ENCODE results near the gene NUDT3.
"Not testable (repeated sequence)": the region's sequence is repeated elsewhere in the genome, so short reads cannot be mapped to it uniquely, and the experiment has no call there.

DNA sequence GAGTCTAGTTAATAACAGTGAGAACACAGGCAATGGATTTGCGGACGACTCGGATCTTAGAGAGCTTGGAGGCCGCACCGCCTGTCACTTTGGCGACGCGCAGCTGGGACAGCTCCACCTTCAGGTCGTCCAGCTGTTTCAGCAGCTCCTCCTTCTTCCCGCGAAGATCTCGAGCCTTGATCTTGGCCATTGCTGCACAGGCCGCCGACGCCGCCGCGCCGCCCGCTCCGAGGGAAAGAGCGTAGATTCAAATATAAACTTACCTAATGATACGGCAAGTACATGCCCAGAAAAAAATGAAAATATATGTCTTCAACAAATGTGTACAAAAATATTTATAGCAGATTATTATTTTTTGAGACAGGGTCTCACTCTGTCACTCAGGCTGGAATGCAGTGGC is 129.0 kb downstream of the NUDT3 start:
- not testable (repeated sequence) for TF ChIP-seq EGR1 (IDR thresholded peaks at IDR 0.05; ENCODE audit: low read depth in 2 of 2); YY1 (IDR thresholded peaks at IDR 0.05)
- TF ChIP-seq, protein P1, sequence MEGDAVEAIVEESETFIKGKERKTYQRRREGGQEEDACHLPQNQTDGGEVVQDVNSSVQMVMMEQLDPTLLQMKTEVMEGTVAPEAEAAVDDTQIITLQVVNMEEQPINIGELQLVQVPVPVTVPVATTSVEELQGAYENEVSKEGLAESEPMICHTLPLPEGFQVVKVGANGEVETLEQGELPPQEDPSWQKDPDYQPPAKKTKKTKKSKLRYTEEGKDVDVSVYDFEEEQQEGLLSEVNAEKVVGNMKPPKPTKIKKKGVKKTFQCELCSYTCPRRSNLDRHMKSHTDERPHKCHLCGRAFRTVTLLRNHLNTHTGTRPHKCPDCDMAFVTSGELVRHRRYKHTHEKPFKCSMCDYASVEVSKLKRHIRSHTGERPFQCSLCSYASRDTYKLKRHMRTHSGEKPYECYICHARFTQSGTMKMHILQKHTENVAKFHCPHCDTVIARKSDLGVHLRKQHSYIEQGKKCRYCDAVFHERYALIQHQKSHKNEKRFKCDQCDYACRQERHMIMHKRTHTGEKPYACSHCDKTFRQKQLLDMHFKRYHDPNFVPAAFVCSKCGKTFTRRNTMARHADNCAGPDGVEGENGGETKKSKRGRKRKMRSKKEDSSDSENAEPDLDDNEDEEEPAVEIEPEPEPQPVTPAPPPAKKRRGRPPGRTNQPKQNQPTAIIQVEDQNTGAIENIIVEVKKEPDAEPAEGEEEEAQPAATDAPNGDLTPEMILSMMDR (IDR thresholded peaks at IDR 0.05; ENCODE audit: low read depth, low read length, missing input control): not testable (repeated sequence)
- TF ChIP-seq, protein P2, sequence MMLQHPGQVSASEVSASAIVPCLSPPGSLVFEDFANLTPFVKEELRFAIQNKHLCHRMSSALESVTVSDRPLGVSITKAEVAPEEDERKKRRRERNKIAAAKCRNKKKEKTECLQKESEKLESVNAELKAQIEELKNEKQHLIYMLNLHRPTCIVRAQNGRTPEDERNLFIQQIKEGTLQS (IDR thresholded peaks at IDR 0.05): not testable (repeated sequence)
